Measurements from ENCODE around the gene AIFM3. TPM values are rescaled to one million over a fixed set of nuclear protein-coding genes. Genes with fewer than 3 reads are reported as not detected.

Gene AIFM3
- total RNA-seq, 1 experiment from 2014 or later: 10.9 TPM

GRCh38 chr22:20981787-20982562 lies 14.9 kb downstream of the AIFM3 start, which contains the start of gene LZTR1:
TSS of gene LZTR1 (plus strand) at chr22:20982297. CDS start at chr22:20982372, 75 bp downstream.
- in situ Hi-C loops (cut with HindIII; ENCODE audit: low pct_unique_long_range_greater_than_20kb, low sequenced_read_pairs): no loop called here
- DNase-seq (ENCODE audit: low read depth): peak; percentile 87

GRCh38 chr22:20982563-20982882 lies 15.5 kb downstream of the AIFM3 start:
- in situ Hi-C loops (cut with HindIII; ENCODE audit: low pct_unique_long_range_greater_than_20kb, low sequenced_read_pairs): no loop called here
- no peak for DNase-seq (ENCODE audit: low read depth)

GRCh38 chr22:20983081-20983771 lies 16.2 kb downstream of the AIFM3 start:
- in situ Hi-C loops (cut with HindIII; ENCODE audit: low pct_unique_long_range_greater_than_20kb, low sequenced_read_pairs): no loop called here
- no peak for DNase-seq (ENCODE audit: low read depth)

GRCh38 chr22:20985720-20986119 lies 18.7 kb downstream of the AIFM3 start:
- in situ Hi-C loops (cut with HindIII; ENCODE audit: low pct_unique_long_range_greater_than_20kb, low sequenced_read_pairs): no loop called here
- DNase-seq (ENCODE audit: low read depth): no peak

GRCh38 chr22:20986365-20986764 lies 19.3 kb downstream of the AIFM3 start:
- no peak for DNase-seq (ENCODE audit: low read depth)
- in situ Hi-C loops (cut with HindIII; ENCODE audit: low pct_unique_long_range_greater_than_20kb, low sequenced_read_pairs): no loop called here

GRCh38 chr22:20987375-20987774 lies 20.3 kb downstream of the AIFM3 start:
- no peak for DNase-seq (ENCODE audit: low read depth)
- in situ Hi-C loops (cut with HindIII; ENCODE audit: low pct_unique_long_range_greater_than_20kb, low sequenced_read_pairs): no loop called here

- in situ Hi-C loops (cut with HindIII; ENCODE audit: low pct_unique_long_range_greater_than_20kb, low sequenced_read_pairs): no loop called here
- no peak for DNase-seq (ENCODE audit: low read depth)
These were observed 21.7 kb downstream of the AIFM3 start for GRCh38 chr22:20988573-20989322.

GRCh38 chr22:20989323-20990138 lies 22.5 kb downstream of the AIFM3 start:
- DNase-seq (ENCODE audit: low read depth): no peak
- in situ Hi-C loops (cut with HindIII; ENCODE audit: low pct_unique_long_range_greater_than_20kb, low sequenced_read_pairs): no loop called here

- DNase-seq (ENCODE audit: low read depth): no peak
- in situ Hi-C loops (cut with HindIII; ENCODE audit: low pct_unique_long_range_greater_than_20kb, low sequenced_read_pairs): no loop called here
These were observed 23.4 kb downstream of the AIFM3 start for GRCh38 chr22:20990184-20991180.

- in situ Hi-C loops (cut with HindIII; ENCODE audit: low pct_unique_long_range_greater_than_20kb, low sequenced_read_pairs): no loop called here
- DNase-seq (ENCODE audit: low read depth): no peak
These were observed 24.4 kb downstream of the AIFM3 start for GRCh38 chr22:20991252-20992055.

- in situ Hi-C loops (cut with HindIII; ENCODE audit: low pct_unique_long_range_greater_than_20kb, low sequenced_read_pairs): no loop called here
- DNase-seq (ENCODE audit: low read depth): no peak
These were observed 25.0 kb downstream of the AIFM3 start for GRCh38 chr22:20992056-20992442.

GRCh38 chr22:20992456-20993303 lies 25.6 kb downstream of the AIFM3 start:
- DNase-seq (ENCODE audit: low read depth): no peak

GRCh38 chr22:20993304-20994127 lies 26.5 kb downstream of the AIFM3 start:
- no peak for DNase-seq (ENCODE audit: low read depth)
- in situ Hi-C loops (cut with HindIII; ENCODE audit: low pct_unique_long_range_greater_than_20kb, low sequenced_read_pairs): no loop called here

More at GRCh38 chr22:20992456-20993303, 25.6 kb downstream of the AIFM3 start:
- in situ Hi-C loops (cut with HindIII; ENCODE audit: low pct_unique_long_range_greater_than_20kb, low sequenced_read_pairs): no loop called here

- in situ Hi-C loops (cut with HindIII; ENCODE audit: low pct_unique_long_range_greater_than_20kb, low sequenced_read_pairs): no loop called here
These were observed 27.3 kb downstream of the AIFM3 start for GRCh38 chr22:20994128-20994901.

More at GRCh38 chr22:20994128-20994901, 27.3 kb downstream of the AIFM3 start:
- no peak for DNase-seq (ENCODE audit: low read depth)

Data from Caki2 (cell line).